Cardiac muscle cell (in vitro differentiated cells and primary cell): Measurements from ENCODE around the gene ZNF48. TPM values are rescaled to one million over a fixed set of nuclear protein-coding genes. Genes with fewer than 3 reads are reported as not detected.

Experiments
- DNase-seq, 2 donors: peaks; one replicate each; pipeline versions ENCODE4 v3.0.0 to v3.0.0-alpha.2; 2010 to 2017; ENCODE audit warnings: low read depth in 1 of 2, low spot score in 1 of 2
- H3K27ac ChIP-seq: fragments of 200-600 bp; sonication (generic); 2 replicates; pipeline ENCODE4 v1.5.1; 2016
- H3K27me3 ChIP-seq: fragments of 200-600 bp; sonication (generic); 2 replicates; pipeline ENCODE4 v1.6.0; 2016; ENCODE audit warnings: control low read depth
- H3K36me3 ChIP-seq: fragments of 200-600 bp; sonication (generic); 2 replicates; pipeline ENCODE4 v1.5.1; 2016; ENCODE audit warnings: control low read depth
- H3K4me1 ChIP-seq: fragments of 200-600 bp; sonication (generic); 2 replicates; pipeline ENCODE4 v1.8.1; 2017; ENCODE audit warnings: low read depth, mild to moderate bottlenecking, mixed run types
- H3K4me3 ChIP-seq: fragments of 200-600 bp; sonication (generic); 2 replicates; pipeline ENCODE4 v1.5.1; 2016; ENCODE audit warnings: mild to moderate bottlenecking
- H3K9me3 ChIP-seq: fragments of 200-600 bp; sonication (generic); 2 replicates; pipeline ENCODE4 v1.5.1; 2017; ENCODE audit warnings: low read depth, mild to moderate bottlenecking, control low read depth
- CTCF ChIP-seq: IDR thresholded peaks from 2 replicates; pipeline ENCODE4 v1.5.1; 2012; ENCODE audit warnings: low read depth, mild to moderate bottlenecking, low read length
- polyA plus RNA-seq: library from polyadenylated mRNA; unstranded; fragments of >200 nt; fragmentation: Nextera tagmentation; extraction: Ambion mirVana; gene quantifications from 2 replicates; pipeline ENCODE4 v1.2.1, GENCODE V29; 2016
- total RNA-seq: library from RNA; depleted of rRNA; stranded (reverse); fragments of >200 nt; gene quantifications from 2 replicates; pipeline ENCODE4 v1.2.3, GENCODE V29; 2016

Gene ZNF48
- total and polyA plus RNA-seq, 2 experiments from 2014 or later, result 12.5 to 32.3 TPM

GRCh38 chr16:30357085-30357714 is 38.0 kb upstream of the ZNF48 start:
- Histone ChIP-seq H3K36me3 (peaks cover 12% of the 10 kb centered on the region), H3K4me3 (no peak overlapping the region), H3K4me1 (peaks cover 8% of the 10 kb centered on the region), H3K27ac (peak overlapping the region; percentile 34), H3K27me3 (no peaks in the 10 kb centered on the region), H3K9me3 (no peaks in the 10 kb centered on the region)
- DNase-seq, result no peak
- no peak for TF ChIP-seq CTCF

- peak overlapping the region; percentile 34 for H3K27ac ChIP-seq
- H3K9me3 ChIP-seq, result no peaks in the 10 kb centered on the region
- TF ChIP-seq CTCF, result no peak
- H3K27me3 ChIP-seq, result no peaks in the 10 kb centered on the region
- no peak for DNase-seq
- peaks cover 8% of the 10 kb centered on the region for H3K4me1 ChIP-seq
- H3K4me3 ChIP-seq, result no peak overlapping the region
- H3K36me3 ChIP-seq, result peaks cover 6% of the 10 kb centered on the region
Measured at GRCh38 chr16:30357715-30358576, 37.3 kb upstream of the ZNF48 start.

- no peaks in the 10 kb centered on the region for H3K27me3 ChIP-seq
- peaks cover 8% of the 10 kb centered on the region for H3K4me1 ChIP-seq
- no peak for DNase-seq
- TF ChIP-seq CTCF, result no peak
- H3K27ac ChIP-seq, result no peak overlapping the region
- H3K9me3 ChIP-seq, result no peaks in the 10 kb centered on the region
- no peak overlapping the region for H3K4me3 ChIP-seq
- H3K36me3 ChIP-seq, result peaks cover 3% of the 10 kb centered on the region
Measured at GRCh38 chr16:30358577-30358936, 36.7 kb upstream of the ZNF48 start.

- Histone ChIP-seq H3K9me3 (no peaks in the 10 kb centered on the region), H3K4me1 (peaks cover 5% of the 10 kb centered on the region), H3K4me3 (no peak overlapping the region), H3K27ac (no peak overlapping the region), H3K36me3 (peaks cover 3% of the 10 kb centered on the region), H3K27me3 (no peaks in the 10 kb centered on the region)
- no peak for DNase-seq
- TF ChIP-seq CTCF, result no peak
Measured at GRCh38 chr16:30358990-30359870, 36.0 kb upstream of the ZNF48 start.

GRCh38 chr16:30359871-30360170 is 35.4 kb upstream of the ZNF48 start:
- no peaks in the 10 kb centered on the region for H3K9me3 ChIP-seq
- peaks cover 3% of the 10 kb centered on the region for H3K36me3 ChIP-seq
- TF ChIP-seq CTCF, result no peak
- DNase-seq, result no peak
- H3K27ac ChIP-seq, result no peak overlapping the region
- no peaks in the 10 kb centered on the region for H3K27me3 ChIP-seq
- H3K4me1 ChIP-seq, result peaks cover 3% of the 10 kb centered on the region
- no peak overlapping the region for H3K4me3 ChIP-seq
